GM23248 (cell line): Measurements from ENCODE around the gene TPTE.

Experiments
- EZH2 ChIP-seq: fragments of 200-600 bp; sonication (generic); IDR thresholded peaks from 2 replicates; pipeline ENCODE4 v1.6.1; 2018; ENCODE audit warnings: antibody characterized with exemption, mild to moderate bottlenecking; ENCODE audit not compliant: insufficient read depth, poor library complexity, severe bottlenecking
- EZH2phosphoT487 ChIP-seq: fragments of 200-600 bp; sonication (generic); IDR thresholded peaks from 2 replicates; pipeline ENCODE4 v1.6.1; 2018; ENCODE audit warnings: antibody characterized with exemption, moderate library complexity, mild to moderate bottlenecking, low read depth; ENCODE audit not compliant: insufficient read depth

DNA sequence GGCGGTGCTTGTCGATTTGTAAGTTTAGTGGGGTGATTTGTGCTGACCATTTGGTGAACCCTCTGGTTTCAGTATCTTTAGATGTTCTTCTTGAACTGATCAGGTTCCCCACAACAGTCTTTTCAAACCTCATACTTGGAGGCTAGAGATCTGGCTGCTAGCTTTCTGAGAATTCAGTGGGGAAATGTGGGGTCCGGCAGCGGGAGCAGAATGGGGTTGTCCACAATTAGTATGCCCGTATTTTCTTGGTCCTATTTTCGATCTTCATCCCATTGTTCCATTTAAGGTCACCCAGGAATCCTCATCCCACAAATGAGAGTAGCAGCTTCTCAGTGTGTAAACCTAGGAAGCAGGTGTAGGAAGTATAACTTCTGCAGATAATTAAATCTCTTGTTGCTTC, 10.3 kb upstream of the TPTE start:
- TF ChIP-seq EZH2: no peak
- no peak for TF ChIP-seq EZH2phosphoT487
